ENCODE data around the gene GALNTL6. TPM values are rescaled to one million over a fixed set of nuclear protein-coding genes. Genes with fewer than 3 reads are reported as not detected.

Gene GALNTL6
- total RNA-seq, 1 donor, result under 0.01 TPM

- Histone ChIP-seq H3K4me1 (ENCODE audit: insufficient read depth, low read length) (no peaks in the 10 kb centered on the region), H2AFZ (ENCODE audit: low read length) (no peak overlapping the region), H3K9me3 (ENCODE audit: low read depth, low read length) (no peaks in the 10 kb centered on the region), H3K27me3 (ENCODE audit: insufficient read depth, low read length) (no peaks in the 10 kb centered on the region), H4K20me1 (ENCODE audit: insufficient read depth, low read length) (no peaks in the 10 kb centered on the region), H3K4me3 (ENCODE audit: insufficient read depth, low read length) (no peak overlapping the region), H3K36me3 (ENCODE audit: insufficient read depth, low read length) (no peaks in the 10 kb centered on the region), H3K79me2 (ENCODE audit: insufficient read depth, low read length) (no peaks in the 10 kb centered on the region), H3K4me2 (ENCODE audit: insufficient read depth, low read length) (no peak overlapping the region), H3K27ac (ENCODE audit: low read depth, low read length) (no peak overlapping the region)
- no peak for TF ChIP-seq CTCF (IDR thresholded peaks at IDR 0.05; ENCODE audit: extremely low read depth, low read depth, low read length)
- DNase-seq (ENCODE audit: insufficient read length, low spot score, missing footprints), result no peak
These were observed 165.0 kb downstream of the GALNTL6 start for GRCh38 chr4:171978216-171978615.

- H4K20me1 ChIP-seq (ENCODE audit: insufficient read depth, low read length), result no peaks in the 10 kb centered on the region
- H3K79me2 ChIP-seq (ENCODE audit: insufficient read depth, low read length), result no peaks in the 10 kb centered on the region
- H3K4me1 ChIP-seq (ENCODE audit: insufficient read depth, low read length), result no peaks in the 10 kb centered on the region
- no peak for TF ChIP-seq CTCF (IDR thresholded peaks at IDR 0.05; ENCODE audit: extremely low read depth, low read depth, low read length)
- H3K9me3 ChIP-seq (ENCODE audit: low read depth, low read length), result no peaks in the 10 kb centered on the region
- no peaks in the 10 kb centered on the region for H3K27me3 ChIP-seq (ENCODE audit: insufficient read depth, low read length)
- no peak overlapping the region for H2AFZ ChIP-seq (ENCODE audit: low read length)
- H3K4me2 ChIP-seq (ENCODE audit: insufficient read depth, low read length), result no peak overlapping the region
- no peak overlapping the region for H3K27ac ChIP-seq (ENCODE audit: low read depth, low read length)
- DNase-seq (ENCODE audit: insufficient read length, low spot score, missing footprints), result no peak
- H3K36me3 ChIP-seq (ENCODE audit: insufficient read depth, low read length), result no peaks in the 10 kb centered on the region
- no peak overlapping the region for H3K4me3 ChIP-seq (ENCODE audit: insufficient read depth, low read length)
These were observed 166.3 kb downstream of the GALNTL6 start for GRCh38 chr4:171979461-171979860.

GRCh38 chr4:171981185-171981584 lies 168.0 kb downstream of the GALNTL6 start:
- Histone ChIP-seq H3K36me3 (ENCODE audit: insufficient read depth, low read length) (no peaks in the 10 kb centered on the region), H3K4me3 (ENCODE audit: insufficient read depth, low read length) (no peak overlapping the region)

More at GRCh38 chr4:171981185-171981584, 168.0 kb downstream of the GALNTL6 start:
- no peak for TF ChIP-seq CTCF (IDR thresholded peaks at IDR 0.05; ENCODE audit: extremely low read depth, low read depth, low read length)
- Histone ChIP-seq H3K27me3 (ENCODE audit: insufficient read depth, low read length) (no peaks in the 10 kb centered on the region), H3K79me2 (ENCODE audit: insufficient read depth, low read length) (no peaks in the 10 kb centered on the region), H4K20me1 (ENCODE audit: insufficient read depth, low read length) (no peaks in the 10 kb centered on the region), H3K9me3 (ENCODE audit: low read depth, low read length) (no peaks in the 10 kb centered on the region), H3K27ac (ENCODE audit: low read depth, low read length) (no peak overlapping the region), H2AFZ (ENCODE audit: low read length) (no peak overlapping the region), H3K4me2 (ENCODE audit: insufficient read depth, low read length) (no peak overlapping the region), H3K4me1 (ENCODE audit: insufficient read depth, low read length) (no peaks in the 10 kb centered on the region)
- DNase-seq (ENCODE audit: insufficient read length, low spot score, missing footprints), result no peak

Measured in osteoblast (primary cell).